ENCODE measurements around the gene GPR161.
"Not testable (repeated sequence)": the region's sequence is repeated elsewhere in the genome, so short reads cannot be mapped to it uniquely, and the experiment has no call there.

Gene GPR161

DNA sequence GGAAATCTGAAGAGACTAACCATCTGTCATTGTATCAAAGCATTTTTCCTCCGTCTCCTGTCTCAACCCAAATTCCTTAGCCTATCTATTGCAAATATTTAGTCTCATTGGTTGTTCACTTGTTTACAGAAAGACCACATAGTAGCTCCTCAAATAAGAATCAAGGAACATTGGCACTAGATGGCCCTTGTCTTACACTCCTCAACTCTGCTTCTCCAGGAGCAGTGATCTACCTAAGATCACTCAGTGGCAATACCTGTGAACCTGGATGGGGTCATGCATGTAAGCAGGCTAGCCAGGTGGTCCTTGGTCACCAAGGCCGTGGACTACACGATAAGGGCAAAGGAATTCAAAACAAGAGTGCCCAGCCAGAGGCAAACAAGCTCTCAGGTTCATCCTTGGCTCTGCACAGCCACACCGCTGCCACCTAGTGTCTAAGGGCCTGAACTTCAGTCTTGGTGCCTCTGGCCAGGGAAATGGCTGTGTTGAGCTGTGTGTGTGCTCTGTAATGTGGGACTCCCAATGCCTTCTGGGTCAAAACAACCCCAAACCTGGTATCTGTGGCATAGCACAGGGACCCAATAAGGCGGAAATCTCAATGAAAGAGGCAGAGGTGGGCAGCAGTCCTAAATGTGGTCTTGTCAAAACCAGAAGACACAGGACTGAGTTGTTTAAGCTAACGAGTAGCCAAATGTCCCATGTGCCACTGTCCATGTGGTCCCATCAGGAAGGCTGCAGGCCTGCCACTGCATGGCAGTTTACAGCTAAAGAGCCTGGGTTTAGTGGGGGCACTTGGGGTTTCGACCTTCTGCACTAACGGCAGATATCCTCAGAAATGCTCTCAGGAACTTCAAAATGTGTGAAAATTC, 54.5 kb downstream of the GPR161 start:
- peak overlapping the region; percentile 4 for H3K9ac ChIP-seq (ENCODE audit: low read depth, low read length)
- H3K27me3 ChIP-seq (ENCODE audit: control insufficient read depth, insufficient read depth, low read length): no peaks in the 10 kb centered on the region
- peaks cover 16% of the 10 kb centered on the region for H3K36me3 ChIP-seq (ENCODE audit: insufficient read depth, low read length)
- no peak overlapping the region for H3K4me3 ChIP-seq (ENCODE audit: low read length)
- H3K4me2 ChIP-seq (ENCODE audit: low read length): no peak overlapping the region
- no peaks in the 10 kb centered on the region for H3K9me3 ChIP-seq (replicated peaks; ENCODE audit: low read length)
- peaks cover 42% of the 10 kb centered on the region for H3K4me1 ChIP-seq (ENCODE audit: control insufficient read depth, insufficient read depth, low read length)

DNA sequence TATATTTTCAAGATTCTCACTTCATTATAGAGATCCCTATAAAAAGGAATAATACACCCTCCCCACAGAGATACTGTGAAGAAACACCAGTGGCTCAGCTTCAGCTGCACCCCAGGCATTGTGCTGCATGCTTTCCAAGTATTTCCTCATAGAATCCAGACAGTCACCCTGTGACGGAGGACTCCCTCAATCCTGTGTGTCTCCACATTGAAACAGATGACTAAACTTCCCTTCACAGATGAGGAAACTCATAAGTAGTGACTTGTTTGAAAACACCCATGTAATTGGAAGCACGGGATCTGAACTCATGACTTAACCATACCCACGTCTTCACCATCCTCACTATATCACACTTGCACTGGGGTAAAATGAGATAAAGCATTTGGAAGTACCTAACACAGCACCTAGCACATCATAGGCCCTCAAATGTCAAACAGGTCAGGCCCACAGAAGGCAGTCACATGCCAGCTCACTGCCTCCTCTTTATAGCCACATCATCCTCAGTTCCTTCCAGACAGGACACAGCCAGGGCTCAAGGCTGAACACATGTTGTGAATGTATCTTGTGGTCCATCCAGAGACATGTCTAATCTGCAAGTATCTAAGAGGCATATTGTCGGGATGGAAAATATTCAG, 55.2 kb downstream of the GPR161 start:
- H3K4me3 ChIP-seq (ENCODE audit: low read length): no peak overlapping the region
- no peaks in the 10 kb centered on the region for H3K9me3 ChIP-seq (replicated peaks; ENCODE audit: low read length)
- no peaks in the 10 kb centered on the region for H3K27me3 ChIP-seq (ENCODE audit: control insufficient read depth, insufficient read depth, low read length)
- peaks cover 22% of the 10 kb centered on the region for H3K36me3 ChIP-seq (ENCODE audit: insufficient read depth, low read length)
- no peak overlapping the region for H3K4me2 ChIP-seq (ENCODE audit: low read length)
- H3K9ac ChIP-seq (ENCODE audit: low read depth, low read length): peak overlapping the region; percentile 45
- H3K4me1 ChIP-seq (ENCODE audit: control insufficient read depth, insufficient read depth, low read length): peaks cover 42% of the 10 kb centered on the region

DNA sequence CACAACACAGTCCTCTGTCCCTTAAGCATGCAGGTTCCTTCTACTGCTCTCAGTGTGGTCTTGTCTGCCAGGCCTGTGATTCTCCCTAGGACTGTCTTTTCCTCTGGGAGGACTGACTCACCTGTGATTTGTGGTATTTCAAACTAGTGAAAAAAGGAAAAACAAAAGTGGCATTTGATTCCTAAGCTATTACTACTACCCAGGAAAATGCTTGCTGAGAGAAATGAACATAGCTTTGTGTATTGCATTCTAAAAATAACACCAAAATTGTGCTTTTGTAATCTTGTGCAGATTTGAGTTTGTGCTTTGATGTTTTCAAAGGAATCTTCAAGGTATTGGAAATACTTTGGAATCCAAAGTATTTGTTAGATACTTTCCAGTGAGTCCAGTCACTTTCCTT, 57.0 kb downstream of the GPR161 start:
- H3K4me3 ChIP-seq (ENCODE audit: low read length): no peak overlapping the region

DNA sequence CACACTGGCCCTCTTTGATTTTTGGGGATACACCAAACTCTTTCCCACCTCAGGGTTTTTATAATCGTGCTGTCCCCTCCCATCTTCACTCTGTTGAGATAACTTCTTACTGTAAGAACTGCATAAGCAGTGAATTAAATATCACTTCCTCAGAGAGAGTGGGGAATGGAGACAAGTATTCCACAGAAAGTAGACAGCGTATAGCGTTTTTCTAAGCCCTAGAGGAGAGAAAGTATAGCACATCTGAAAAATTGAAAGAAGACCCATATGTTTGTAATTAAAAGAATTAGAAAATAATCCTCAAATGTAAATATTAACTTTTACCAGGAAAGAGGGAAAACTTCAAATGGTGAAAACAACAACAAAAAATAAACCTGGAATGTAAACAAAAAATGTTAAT, 67.3 kb downstream of the GPR161 start:
- Histone ChIP-seq H3K4me3 (ENCODE audit: low read length) (no peak overlapping the region), H3K4me2 (ENCODE audit: low read length) (no peak overlapping the region), H3K9ac (ENCODE audit: low read depth, low read length) (no peak overlapping the region), H3K27me3 (ENCODE audit: control insufficient read depth, insufficient read depth, low read length) (no peaks in the 10 kb centered on the region), H3K36me3 (ENCODE audit: insufficient read depth, low read length) (peaks cover 73% of the 10 kb centered on the region), H3K4me1 (ENCODE audit: control insufficient read depth, insufficient read depth, low read length) (no peaks in the 10 kb centered on the region), H3K9me3 (replicated peaks; ENCODE audit: low read length) (no peaks in the 10 kb centered on the region)

More for the DNA sequence above, 57.0 kb downstream of the GPR161 start:
- Histone ChIP-seq H3K36me3 (ENCODE audit: insufficient read depth, low read length) (peaks cover 34% of the 10 kb centered on the region), H3K9me3 (replicated peaks; ENCODE audit: low read length) (no peaks in the 10 kb centered on the region), H3K4me1 (ENCODE audit: control insufficient read depth, insufficient read depth, low read length) (peaks cover 38% of the 10 kb centered on the region), H3K27me3 (ENCODE audit: control insufficient read depth, insufficient read depth, low read length) (no peaks in the 10 kb centered on the region), H3K9ac (ENCODE audit: low read depth, low read length) (peak overlapping the region; percentile 35), H3K4me2 (ENCODE audit: low read length) (no peak overlapping the region)

DNA sequence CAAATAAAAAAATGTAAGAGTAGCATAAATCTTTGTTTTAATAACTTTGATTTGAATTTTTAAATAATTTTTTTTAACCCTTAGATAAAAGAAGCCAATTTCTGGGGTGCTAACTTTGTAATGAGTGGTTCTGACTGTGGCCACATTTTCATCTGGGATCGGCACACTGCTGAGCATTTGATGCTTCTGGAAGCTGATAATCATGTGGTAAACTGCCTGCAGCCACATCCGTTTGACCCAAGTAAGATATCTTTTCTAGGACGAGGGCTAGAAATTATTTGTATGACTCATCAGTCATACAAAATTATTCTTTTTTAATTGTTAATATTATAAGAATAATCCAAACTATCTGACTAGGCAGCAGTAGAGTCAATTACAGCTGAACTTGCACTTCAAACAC, 71.2 kb downstream of the GPR161 start:
- Histone ChIP-seq H3K9ac (ENCODE audit: low read depth, low read length) (no peak overlapping the region), H3K4me2 (ENCODE audit: low read length) (no peak overlapping the region), H3K9me3 (replicated peaks; ENCODE audit: low read length) (no peaks in the 10 kb centered on the region), H3K4me3 (ENCODE audit: low read length) (no peak overlapping the region), H3K36me3 (ENCODE audit: insufficient read depth, low read length) (peaks cover 55% of the 10 kb centered on the region), H3K27me3 (ENCODE audit: control insufficient read depth, insufficient read depth, low read length) (no peaks in the 10 kb centered on the region), H3K4me1 (ENCODE audit: control insufficient read depth, insufficient read depth, low read length) (peaks cover 2% of the 10 kb centered on the region)

DNA sequence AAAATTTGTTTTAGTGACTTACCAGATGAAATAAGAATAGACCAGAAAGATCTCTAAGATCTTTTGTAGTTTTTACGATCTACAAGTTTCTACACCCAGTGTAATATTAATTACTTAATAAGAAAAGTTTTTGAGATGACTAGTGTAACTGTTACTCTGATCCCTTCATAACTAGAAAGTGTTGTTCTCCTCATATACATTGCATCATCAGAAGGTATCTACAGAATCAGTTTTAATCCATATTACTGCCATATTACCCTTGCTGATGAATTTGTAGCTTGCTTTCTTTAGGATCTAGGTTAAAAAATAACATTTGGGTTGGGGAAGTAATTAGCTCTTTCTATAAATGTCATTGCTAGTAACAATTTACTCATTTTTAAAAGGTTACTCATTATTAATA, 72.5 kb downstream of the GPR161 start:
- no peaks in the 10 kb centered on the region for H3K27me3 ChIP-seq (ENCODE audit: control insufficient read depth, insufficient read depth, low read length)

DNA sequence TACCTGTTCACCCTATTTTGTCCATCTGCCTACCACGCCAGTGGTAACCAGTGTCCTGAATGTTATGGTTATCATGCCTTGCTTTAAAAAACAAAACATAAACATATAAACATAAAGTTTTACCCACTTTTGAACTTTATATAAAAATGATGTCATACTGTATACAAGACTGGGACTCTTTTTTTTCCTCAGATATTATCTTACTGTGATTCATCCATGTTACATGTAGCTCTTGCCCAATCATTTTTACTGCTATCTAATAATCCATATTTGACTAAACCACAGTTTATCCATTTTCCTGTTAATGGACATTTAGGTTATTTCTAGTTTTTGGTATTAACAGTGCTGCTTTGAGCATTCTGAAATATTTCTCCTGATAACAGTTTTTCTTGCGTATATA, 78.8 kb downstream of the GPR161 start:
- H3K27me3 ChIP-seq (ENCODE audit: control insufficient read depth, insufficient read depth, low read length): no peaks in the 10 kb centered on the region
- H3K4me2 ChIP-seq (ENCODE audit: low read length): no peak overlapping the region
- peaks cover 7% of the 10 kb centered on the region for H3K4me1 ChIP-seq (ENCODE audit: control insufficient read depth, insufficient read depth, low read length)
- H3K4me3 ChIP-seq (ENCODE audit: low read length): no peak overlapping the region
- H3K9me3 ChIP-seq (replicated peaks; ENCODE audit: low read length): no peaks in the 10 kb centered on the region
- no peak overlapping the region for H3K9ac ChIP-seq (ENCODE audit: low read depth, low read length)
- peaks cover 11% of the 10 kb centered on the region for H3K36me3 ChIP-seq (ENCODE audit: insufficient read depth, low read length)

More for the DNA sequence above, 72.5 kb downstream of the GPR161 start:
- H3K4me1 ChIP-seq (ENCODE audit: control insufficient read depth, insufficient read depth, low read length): peaks cover 7% of the 10 kb centered on the region
- H3K9ac ChIP-seq (ENCODE audit: low read depth, low read length): no peak overlapping the region
- H3K4me3 ChIP-seq (ENCODE audit: low read length): no peak overlapping the region
- no peak overlapping the region for H3K4me2 ChIP-seq (ENCODE audit: low read length)
- H3K36me3 ChIP-seq (ENCODE audit: insufficient read depth, low read length): peaks cover 42% of the 10 kb centered on the region
- H3K9me3 ChIP-seq (replicated peaks; ENCODE audit: low read length): no peaks in the 10 kb centered on the region

DNA sequence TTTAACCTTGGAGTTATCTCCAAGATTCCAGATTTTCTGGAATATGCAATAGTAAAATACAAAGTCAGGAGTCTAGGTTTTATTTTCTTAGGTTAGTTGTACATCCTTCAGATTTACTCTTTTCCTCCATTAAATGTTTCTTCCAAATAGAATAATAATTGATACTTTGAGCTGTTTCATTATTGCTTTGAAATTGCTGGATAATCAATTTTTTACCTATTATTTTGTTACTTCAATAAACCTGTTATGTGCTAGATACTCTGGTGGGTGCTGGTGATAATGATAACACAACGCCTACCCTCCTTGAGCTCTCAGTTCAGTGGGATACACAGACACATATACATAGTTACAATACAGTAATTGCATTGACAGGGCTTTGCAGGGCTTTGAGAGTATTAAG, 79.4 kb downstream of the GPR161 start:
- Histone ChIP-seq H3K4me2 (ENCODE audit: low read length) (no peak overlapping the region), H3K4me1 (ENCODE audit: control insufficient read depth, insufficient read depth, low read length) (peaks cover 7% of the 10 kb centered on the region), H3K27me3 (ENCODE audit: control insufficient read depth, insufficient read depth, low read length) (no peaks in the 10 kb centered on the region), H3K9ac (ENCODE audit: low read depth, low read length) (no peak overlapping the region), H3K9me3 (replicated peaks; ENCODE audit: low read length) (no peaks in the 10 kb centered on the region), H3K4me3 (ENCODE audit: low read length) (no peak overlapping the region), H3K36me3 (ENCODE audit: insufficient read depth, low read length) (peaks cover 11% of the 10 kb centered on the region)

DNA sequence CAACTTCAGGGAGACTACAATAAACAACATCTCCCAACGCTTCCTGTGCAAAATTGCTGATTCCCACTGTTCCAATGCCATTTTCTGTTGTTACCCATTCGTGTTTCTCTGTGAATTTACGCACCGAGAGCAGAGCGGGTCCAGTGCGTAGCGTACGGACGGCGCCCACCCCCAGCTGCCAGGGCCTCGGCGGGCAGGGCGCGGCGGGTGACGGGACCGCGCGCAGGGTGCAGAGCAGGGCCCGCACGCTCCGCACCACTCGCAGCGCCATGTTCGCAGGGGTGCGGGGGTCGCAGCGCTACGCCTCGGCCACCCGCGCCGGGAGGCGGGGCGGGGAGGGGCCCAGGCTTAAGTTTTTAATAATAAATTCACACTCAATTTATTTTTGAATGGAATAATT, 80.6 kb downstream of the GPR161 start:
- not testable (repeated sequence) for H3K4me2 ChIP-seq (ENCODE audit: low read length); H3K4me1 ChIP-seq (ENCODE audit: control insufficient read depth, insufficient read depth, low read length); H3K9ac ChIP-seq (ENCODE audit: low read depth, low read length); H3K9me3 ChIP-seq (replicated peaks; ENCODE audit: low read length); H3K27me3 ChIP-seq (ENCODE audit: control insufficient read depth, insufficient read depth, low read length); H3K4me3 ChIP-seq (ENCODE audit: low read length)
- peaks cover 11% of the 10 kb centered on the region for H3K36me3 ChIP-seq (ENCODE audit: insufficient read depth, low read length)

DNA sequence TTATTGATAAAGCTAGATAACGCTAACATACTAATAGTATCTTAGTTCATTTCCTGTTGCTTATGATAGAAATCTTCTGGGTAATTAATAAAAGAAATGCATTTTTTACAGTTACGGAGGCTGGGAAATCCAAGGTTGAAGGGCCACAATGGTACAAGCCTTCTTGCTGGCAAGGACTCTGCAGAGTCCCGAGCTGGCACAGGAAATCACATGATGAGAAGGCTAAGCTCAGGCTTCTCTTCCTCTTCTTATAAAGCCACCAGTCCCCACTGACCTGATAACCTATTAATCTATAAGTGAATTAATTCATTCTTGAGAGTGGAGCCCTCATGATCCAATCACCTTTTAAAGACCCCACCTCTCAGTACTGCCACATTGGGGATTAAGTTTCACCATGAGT, 82.6 kb downstream of the GPR161 start:
- Histone ChIP-seq H3K9ac (ENCODE audit: low read depth, low read length) (no peak overlapping the region), H3K27me3 (ENCODE audit: control insufficient read depth, insufficient read depth, low read length) (no peaks in the 10 kb centered on the region), H3K9me3 (replicated peaks; ENCODE audit: low read length) (no peaks in the 10 kb centered on the region), H3K4me2 (ENCODE audit: low read length) (no peak overlapping the region), H3K4me3 (ENCODE audit: low read length) (no peak overlapping the region), H3K36me3 (ENCODE audit: insufficient read depth, low read length) (peaks cover 13% of the 10 kb centered on the region), H3K4me1 (ENCODE audit: control insufficient read depth, insufficient read depth, low read length) (no peaks in the 10 kb centered on the region)

DNA sequence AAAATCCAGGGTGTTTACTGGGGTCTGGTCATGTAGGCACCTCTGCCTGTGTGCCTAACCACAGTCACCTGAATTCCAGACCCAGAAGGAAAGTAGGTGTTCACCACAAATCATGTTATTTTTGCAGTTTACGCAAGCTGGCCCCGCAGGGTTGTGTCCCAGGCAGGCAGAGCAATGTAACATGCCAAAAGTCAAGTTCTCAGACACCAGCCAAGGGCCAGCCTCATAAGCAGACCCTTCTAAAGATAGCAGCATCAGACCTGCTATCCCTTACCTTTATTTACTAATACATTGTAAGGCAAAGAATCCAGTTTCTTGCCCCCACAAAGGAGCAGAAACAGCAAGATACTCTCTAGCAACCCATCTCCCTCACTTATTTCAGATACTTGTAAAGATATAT, 83.0 kb downstream of the GPR161 start:
- no peak overlapping the region for H3K9ac ChIP-seq (ENCODE audit: low read depth, low read length)

DNA sequence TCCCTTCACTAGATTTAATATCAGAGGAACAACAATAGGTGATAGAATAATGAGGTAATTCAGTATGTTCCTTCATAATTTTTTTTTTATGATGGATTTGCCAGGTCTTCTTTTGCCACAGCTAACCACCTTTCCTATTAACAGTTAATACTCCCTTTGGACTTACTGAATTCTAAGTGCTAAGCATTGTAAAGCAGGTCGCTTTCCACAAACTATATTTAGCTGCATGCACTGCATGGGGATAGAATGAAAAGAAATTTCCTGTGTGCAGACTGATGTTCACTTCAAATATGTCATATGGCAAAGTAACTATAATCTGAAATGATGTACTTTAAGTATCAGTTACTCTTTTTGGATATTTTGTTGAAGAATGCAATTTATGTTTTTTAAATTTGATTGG, 85.8 kb downstream of the GPR161 start:
- Histone ChIP-seq H3K4me2 (ENCODE audit: low read length) (no peak overlapping the region), H3K9me3 (replicated peaks; ENCODE audit: low read length) (no peaks in the 10 kb centered on the region), H3K9ac (ENCODE audit: low read depth, low read length) (no peak overlapping the region), H3K27me3 (ENCODE audit: control insufficient read depth, insufficient read depth, low read length) (no peaks in the 10 kb centered on the region), H3K4me3 (ENCODE audit: low read length) (no peak overlapping the region), H3K36me3 (ENCODE audit: insufficient read depth, low read length) (peaks cover 21% of the 10 kb centered on the region), H3K4me1 (ENCODE audit: control insufficient read depth, insufficient read depth, low read length) (no peaks in the 10 kb centered on the region)

More for the DNA sequence above, 83.0 kb downstream of the GPR161 start:
- Histone ChIP-seq H3K4me1 (ENCODE audit: control insufficient read depth, insufficient read depth, low read length) (no peaks in the 10 kb centered on the region), H3K4me3 (ENCODE audit: low read length) (no peak overlapping the region), H3K4me2 (ENCODE audit: low read length) (no peak overlapping the region), H3K27me3 (ENCODE audit: control insufficient read depth, insufficient read depth, low read length) (no peaks in the 10 kb centered on the region), H3K9me3 (replicated peaks; ENCODE audit: low read length) (no peaks in the 10 kb centered on the region), H3K36me3 (ENCODE audit: insufficient read depth, low read length) (peaks cover 17% of the 10 kb centered on the region)
